CD4-positive, CD25-positive, alpha-beta regulatory T cell (primary cell): ENCODE data around the gene AKR1E2. TPM values are rescaled to one million over a fixed set of nuclear protein-coding genes. Genes with fewer than 3 reads are reported as not detected.

Experiments used
- ATAC-seq, 2 donors: fragments of 150-1000 bp; cut with Tn5 transposase; one replicate each; pipeline ENCODE4 v1.10.0; 2021; ENCODE audit warnings: low read depth in 2 of 2, moderate number of reproducible peaks in 2 of 2, moderate library complexity in 1 of 2
- DNase-seq, 3 donors: peaks; one replicate each; pipeline versions ENCODE4 v3.0.0 to v3.0.0-alpha.2; 2012 to 2022; ENCODE audit warnings: mixed read lengths in 1 of 3
- H3K27ac ChIP-seq: one replicate; pipeline ENCODE4 v1.7.0; 2013; ENCODE audit warnings: mild to moderate bottlenecking, low read length; ENCODE audit not compliant: insufficient read depth, poor library complexity, severe bottlenecking
- H3K27me3 ChIP-seq: one replicate; pipeline ENCODE4 v1.7.0; 2013; ENCODE audit warnings: low read length; ENCODE audit not compliant: control insufficient read depth, insufficient read depth
- H3K36me3 ChIP-seq: one replicate; pipeline ENCODE4 v1.7.0; 2013; ENCODE audit warnings: mild to moderate bottlenecking, low read length, moderate library complexity; ENCODE audit not compliant: control insufficient read depth, insufficient read depth
- H3K4me1 ChIP-seq: 2 replicates; pipeline ENCODE4 v1.7.0; 2013; ENCODE audit warnings: mild to moderate bottlenecking, low read length; ENCODE audit not compliant: insufficient read depth, control insufficient read depth, poor library complexity, severe bottlenecking
- H3K4me3 ChIP-seq: one replicate; pipeline ENCODE4 v1.7.0; 2013; ENCODE audit warnings: low read depth, mild to moderate bottlenecking, low read length, moderate library complexity
- H3K9me3 ChIP-seq, 2 experiments: 1 replicate in 1 of 2; 2 replicates in 1 of 2; pipeline ENCODE4 v1.7.0; 2013; ENCODE audit warnings: low read length in 2 of 2, mild to moderate bottlenecking in 1 of 2, moderate library complexity in 1 of 2; ENCODE audit not compliant: control insufficient read depth in 2 of 2
- H3K27ac Mint-ChIP-seq, 3 donors: one replicate each; pipeline ENCODE4 v1.8.0; 2020 to 2022; ENCODE audit warnings: mild to moderate bottlenecking in 3 of 3, mixed read lengths in 3 of 3, moderate library complexity in 2 of 3
- H3K27me3 Mint-ChIP-seq: one replicate; pipeline ENCODE4 v1.8.0; 2022; ENCODE audit warnings: mild to moderate bottlenecking, mixed read lengths
- H3K36me3 Mint-ChIP-seq: one replicate; pipeline ENCODE4 v1.8.0; 2020; ENCODE audit warnings: mixed read lengths
- H3K4me1 Mint-ChIP-seq, 4 donors: one replicate each; pipeline ENCODE4 v1.8.0; 2020 to 2022; ENCODE audit warnings: mixed read lengths in 4 of 4, mild to moderate bottlenecking in 1 of 4
- H3K4me3 Mint-ChIP-seq, 4 donors: one replicate each; pipeline ENCODE4 v1.8.0; 2020 to 2022; ENCODE audit warnings: mild to moderate bottlenecking in 4 of 4, mixed read lengths in 4 of 4, moderate library complexity in 3 of 4
- H3K9me3 Mint-ChIP-seq, 7 donors: one replicate each; pipeline ENCODE4 v1.8.0; 2020 to 2022; ENCODE audit warnings: mixed read lengths in 7 of 7, mild to moderate bottlenecking in 3 of 7, moderate library complexity in 2 of 7
- polyA plus RNA-seq, 4 donors: library from polyadenylated mRNA; unstranded; fragments of 300-500 nt; fragmentation: Illumina TruSeq; gene quantifications; one replicate each; pipeline ENCODE4 v1.2.3, GENCODE V29; 2021
- total RNA-seq: library from RNA; stranded (reverse); gene quantifications from one replicate; pipeline ENCODE4 v1.2.3, GENCODE V29; 2022

AKR1E2 gene
- total and polyA plus RNA-seq, 5 donors from 2014 or later = 0.26 to 4.5 (median 0.76) TPM; not detected in 1

GRCh38 chr10:4836416-4836969 is 10.5 kb downstream of the AKR1E2 start:
- Mint-ChIP-seq H3K27me3 (peaks cover 8% of the 10 kb centered on the region), H3K9me3 (peaks cover 0 to 1% (median 0%) of the 10 kb centered on the region in 7 donors), H3K27ac (peak overlapping the region in 2 of 3 donors; percentile 80), H3K4me1 (peaks cover 4 to 22% (median 6%) of the 10 kb centered on the region in 4 donors), H3K36me3 (peaks cover 7% of the 10 kb centered on the region), H3K4me3 (peak overlapping the region in 2 of 4 donors; percentile 10 to 44)
- H3K4me1 ChIP-seq = peaks cover 10% of the 10 kb centered on the region
- H3K27me3 ChIP-seq = peaks cover 1% of the 10 kb centered on the region
- DNase-seq (no peak), ATAC-seq (no peak)
- no peaks in the 10 kb centered on the region for H3K9me3 ChIP-seq
- H3K27ac ChIP-seq = peak overlapping the region; percentile 15
- H3K36me3 ChIP-seq = no peaks in the 10 kb centered on the region
- no peak overlapping the region for H3K4me3 ChIP-seq

- Histone ChIP-seq H3K9me3 (no peaks in the 10 kb centered on the region), H3K36me3 (no peaks in the 10 kb centered on the region), H3K4me3 (no peak overlapping the region), H3K4me1 (peaks cover 10% of the 10 kb centered on the region), H3K27me3 (no peaks in the 10 kb centered on the region), H3K27ac (no peak overlapping the region)
- no peak for DNase-seq
- Mint-ChIP-seq H3K36me3 (peaks cover 7% of the 10 kb centered on the region), H3K4me1 (peaks cover 4 to 22% (median 6%) of the 10 kb centered on the region in 4 donors), H3K4me3 (no peak overlapping the region), H3K9me3 (no peaks in the 10 kb centered on the region), H3K27me3 (peaks cover 8% of the 10 kb centered on the region), H3K27ac (no peak overlapping the region)
- ATAC-seq = no peak
Measured at GRCh38 chr10:4837551-4837950, 11.5 kb downstream of the AKR1E2 start.

GRCh38 chr10:4838743-4839142 is 12.7 kb downstream of the AKR1E2 start:
- ATAC-seq = no peak
- no peaks in the 10 kb centered on the region for H3K36me3 ChIP-seq
- H3K4me1 ChIP-seq = peaks cover 10% of the 10 kb centered on the region
- H3K4me3 Mint-ChIP-seq = no peak overlapping the region
- H3K4me3 ChIP-seq = no peak overlapping the region
- H3K27ac ChIP-seq = no peak overlapping the region
- peaks cover 4 to 22% (median 6%) of the 10 kb centered on the region in 4 donors for H3K4me1 Mint-ChIP-seq
- H3K27me3 Mint-ChIP-seq = peaks cover 4% of the 10 kb centered on the region
- no peak overlapping the region for H3K27ac Mint-ChIP-seq
- DNase-seq = no peak
- H3K27me3 ChIP-seq = no peaks in the 10 kb centered on the region
- H3K36me3 Mint-ChIP-seq = peaks cover 4% of the 10 kb centered on the region
- no peaks in the 10 kb centered on the region for H3K9me3 Mint-ChIP-seq
- no peaks in the 10 kb centered on the region for H3K9me3 ChIP-seq

- H3K4me3 ChIP-seq = no peak overlapping the region
- H3K36me3 Mint-ChIP-seq = peaks cover 9% of the 10 kb centered on the region
- ATAC-seq = no peak
Measured at GRCh38 chr10:4839353-4839752, 13.3 kb downstream of the AKR1E2 start.

GRCh38 chr10:4840151-4840550 is 14.1 kb downstream of the AKR1E2 start:
- no peaks in the 10 kb centered on the region for H3K9me3 ChIP-seq
- Mint-ChIP-seq H3K4me3 (no peak overlapping the region), H3K4me1 (peaks cover 4 to 17% (median 6%) of the 10 kb centered on the region in 4 donors), H3K36me3 (peaks cover 10% of the 10 kb centered on the region), H3K27ac (no peak overlapping the region), H3K27me3 (peaks cover 4% of the 10 kb centered on the region), H3K9me3 (no peaks in the 10 kb centered on the region)
- no peaks in the 10 kb centered on the region for H3K36me3 ChIP-seq
- ATAC-seq (no peak), DNase-seq (no peak)
- H3K4me3 ChIP-seq = no peak overlapping the region
- no peaks in the 10 kb centered on the region for H3K27me3 ChIP-seq
- H3K4me1 ChIP-seq = peaks cover 10% of the 10 kb centered on the region
- no peak overlapping the region for H3K27ac ChIP-seq

More at GRCh38 chr10:4839353-4839752, 13.3 kb downstream of the AKR1E2 start:
- H3K4me1 ChIP-seq = peaks cover 10% of the 10 kb centered on the region
- Mint-ChIP-seq H3K4me3 (no peak overlapping the region), H3K27me3 (peaks cover 4% of the 10 kb centered on the region), H3K9me3 (no peaks in the 10 kb centered on the region), H3K4me1 (peaks cover 4 to 21% (median 6%) of the 10 kb centered on the region in 4 donors), H3K27ac (no peak overlapping the region)
- DNase-seq = no peak
- no peaks in the 10 kb centered on the region for H3K27me3 ChIP-seq
- H3K27ac ChIP-seq = no peak overlapping the region
- H3K9me3 ChIP-seq = no peaks in the 10 kb centered on the region
- H3K36me3 ChIP-seq = no peaks in the 10 kb centered on the region

GRCh38 chr10:4843525-4844180 is 17.6 kb downstream of the AKR1E2 start:
- H3K4me1 ChIP-seq = no peaks in the 10 kb centered on the region
- H3K27ac ChIP-seq = no peak overlapping the region
- no peak overlapping the region for H3K4me3 ChIP-seq
- Mint-ChIP-seq H3K36me3 (peaks cover 6% of the 10 kb centered on the region), H3K27me3 (peaks cover 4% of the 10 kb centered on the region), H3K4me1 (no peaks in the 10 kb centered on the region), H3K27ac (no peak overlapping the region), H3K4me3 (no peak overlapping the region), H3K9me3 (no peaks in the 10 kb centered on the region)
- ATAC-seq (no peak), DNase-seq (no peak)
- H3K36me3 ChIP-seq = no peaks in the 10 kb centered on the region
- no peaks in the 10 kb centered on the region for H3K27me3 ChIP-seq
- H3K9me3 ChIP-seq = no peaks in the 10 kb centered on the region

- peaks cover 6% of the 10 kb centered on the region for H3K36me3 Mint-ChIP-seq
Measured at GRCh38 chr10:4844864-4845263, 18.9 kb downstream of the AKR1E2 start.

GRCh38 chr10:4845766-4846165 is 19.8 kb downstream of the AKR1E2 start:
- DNase-seq (no peak), ATAC-seq (no peak)
- Mint-ChIP-seq H3K27ac (no peak overlapping the region), H3K4me3 (no peak overlapping the region), H3K36me3 (peaks cover 6% of the 10 kb centered on the region), H3K27me3 (peaks cover 4% of the 10 kb centered on the region), H3K9me3 (no peaks in the 10 kb centered on the region), H3K4me1 (peaks cover 0 to 10% (median 2%) of the 10 kb centered on the region in 4 donors)
- Histone ChIP-seq H3K4me3 (no peak overlapping the region), H3K27me3 (no peaks in the 10 kb centered on the region), H3K36me3 (no peaks in the 10 kb centered on the region), H3K27ac (no peak overlapping the region), H3K9me3 (no peaks in the 10 kb centered on the region), H3K4me1 (no peaks in the 10 kb centered on the region)

More at GRCh38 chr10:4844864-4845263, 18.9 kb downstream of the AKR1E2 start:
- Histone ChIP-seq H3K27ac (no peak overlapping the region), H3K4me1 (no peaks in the 10 kb centered on the region), H3K9me3 (no peaks in the 10 kb centered on the region), H3K4me3 (no peak overlapping the region), H3K27me3 (no peaks in the 10 kb centered on the region), H3K36me3 (no peaks in the 10 kb centered on the region)
- DNase-seq = no peak
- no peak overlapping the region for H3K27ac Mint-ChIP-seq
- no peak overlapping the region for H3K4me3 Mint-ChIP-seq
- H3K9me3 Mint-ChIP-seq = no peaks in the 10 kb centered on the region
- no peak for ATAC-seq
- H3K27me3 Mint-ChIP-seq = peaks cover 4% of the 10 kb centered on the region
- peaks cover 0 to 9% (median 2%) of the 10 kb centered on the region in 4 donors for H3K4me1 Mint-ChIP-seq
